A549 (cell line): ENCODE data around the gene AIG1.

ENCODE experiments used
- CTCF ChIP-seq: fragments of >200 bp; sonication (Bioruptor Twin); formaldehyde crosslinking; IDR thresholded peaks from 3 replicates; pipeline ENCODE4 v1.5.1; 2016
- SMC3 ChIP-seq: fragments of >200 bp; sonication (Bioruptor Twin); formaldehyde crosslinking; IDR thresholded peaks from 3 replicates; pipeline ENCODE4 v1.6.1; 2018; ENCODE audit warnings: inconsistent platforms

DNA sequence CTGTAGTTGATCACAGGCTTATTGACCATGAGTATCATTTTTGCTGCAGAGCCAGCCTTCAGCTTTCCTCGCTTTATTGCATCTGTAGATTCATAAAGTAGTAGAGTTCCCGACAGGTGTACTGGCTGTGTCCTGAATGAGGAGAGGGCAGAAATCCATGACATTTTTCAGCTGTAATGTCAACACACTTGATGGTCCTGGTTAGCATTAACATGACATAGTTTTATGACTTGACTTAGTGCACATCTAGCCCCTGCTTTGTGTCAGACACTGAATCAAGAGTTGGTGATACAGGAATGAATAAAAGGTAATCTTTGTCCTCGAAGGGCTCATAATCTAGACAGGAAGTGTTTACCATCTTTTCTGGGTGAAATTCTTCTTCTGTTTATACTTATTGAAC lies 55.0 kb downstream of the AIG1 start:
- TF ChIP-seq CTCF (no peak), SMC3 (no peak)
